Thyroid gland (tissue), 4 donors: ENCODE measurements around the gene AARS2. TPM values are rescaled to one million over a fixed set of nuclear protein-coding genes. Genes with fewer than 3 reads are reported as not detected.

ENCODE experiments used
- DNase-seq, 2 donors: peaks; one replicate each; pipeline ENCODE4 v3.0.0-alpha.2; 2019
- H3K27ac ChIP-seq, 3 donors: fragments of 200-600 bp; sonication (generic); 1 replicate in 2 of 3; 2 replicates in 1 of 3; pipeline ENCODE4 v1.5.1; 2016 to 2019; ENCODE audit warnings: mild to moderate bottlenecking in 1 of 3, moderate library complexity in 1 of 3
- H3K27me3 ChIP-seq: fragments of 200-600 bp; sonication (generic); one replicate; pipeline ENCODE4 v1.5.1; 2019
- H3K36me3 ChIP-seq, 2 donors: fragments of 200-600 bp; sonication (generic); one replicate each; pipeline ENCODE4 v1.5.1; 2016 to 2019
- H3K4me1 ChIP-seq, 2 donors: fragments of 200-600 bp; sonication (generic); one replicate each; pipeline ENCODE4 v1.5.1; 2017 to 2019
- H3K4me3 ChIP-seq, 3 donors: fragments of 200-600 bp; sonication (generic); replicated peaks in 1 of 3; 1 replicate in 2 of 3; 2 replicates in 1 of 3; pipeline ENCODE4 v1.5.1; 2016; ENCODE audit warnings: mild to moderate bottlenecking in 1 of 3
- H3K9me3 ChIP-seq: fragments of 200-600 bp; sonication (generic); one replicate; pipeline ENCODE4 v1.5.1; 2017
- CTCF ChIP-seq, 6 experiments: fragments of 200-600 bp in 3 of 6; fragments of 450-650 bp in 3 of 6; sonication (generic) in 3 of 6; IDR thresholded peaks; one replicate each; pipeline ENCODE4 v1.5.1; 2016 to 2019; ENCODE audit warnings: antibody characterized with exemption in 6 of 6, mild to moderate bottlenecking in 2 of 6, inconsistent platforms in 1 of 6, moderate library complexity in 1 of 6
- POLR2A ChIP-seq, 2 donors: fragments of 450-650 bp; IDR thresholded peaks; one replicate each; pipeline ENCODE4 v1.6.1; 2017; ENCODE audit warnings: antibody characterized with exemption in 2 of 2, mild to moderate bottlenecking in 2 of 2, moderate library complexity in 1 of 2
- WGBS, 2 donors: methylation state at CpG; one replicate each; pipeline ENCODE4 v1.1.5; 2017; 5-methylcytosine and 5-hydroxymethylcytosine counted together
- intact Hi-C: fragments of 100-400 bp; cut with DNase I; formaldehyde crosslinking; loops from one replicate; pipeline ENCODE4 v1.15.1; 2023
- total RNA-seq, 4 donors: library from RNA; depleted of rRNA; stranded (reverse); fragments of >200 nt; gene quantifications; one replicate each; pipeline ENCODE4 v1.2.3, GENCODE V29; 2016

Gene AARS2
- total RNA-seq, 4 donors from 2014 or later, result 9.7 to 18.0 (median 14.2) TPM

GRCh38 chr6:44301782-44302564 lies 11.2 kb downstream of the AARS2 start:
- peaks cover 6% of the 10 kb centered on the region for H3K27me3 ChIP-seq
- intact Hi-C loops, result no loop called here
- H3K9me3 ChIP-seq, result no peaks in the 10 kb centered on the region
- no peak for DNase-seq
- H3K27ac ChIP-seq, result no peak overlapping the region
- WGBS, 2 donors, result 95 to 96% methylated on average over 14 of the region's 14 CpGs
- no peak for TF ChIP-seq POLR2A (IDR thresholded peaks at IDR 0.05)
- no peak for TF ChIP-seq CTCF (IDR thresholded peaks at IDR 0.05)
- H3K4me1 ChIP-seq, result peaks cover 5 to 10% of the 10 kb centered on the region in 2 donors
- H3K36me3 ChIP-seq, result peaks cover 36 to 48% of the 10 kb centered on the region in 2 donors
- no peak overlapping the region for H3K4me3 ChIP-seq

- TF ChIP-seq POLR2A (IDR thresholded peaks at IDR 0.05), result no peak
- no peak for TF ChIP-seq CTCF (IDR thresholded peaks at IDR 0.05)
- peaks cover 36 to 44% of the 10 kb centered on the region in 2 donors for H3K36me3 ChIP-seq
- peaks cover 6% of the 10 kb centered on the region for H3K27me3 ChIP-seq
- H3K9me3 ChIP-seq, result no peaks in the 10 kb centered on the region
- H3K4me3 ChIP-seq, result no peak overlapping the region
- no peak overlapping the region for H3K27ac ChIP-seq
- 80 to 87% methylated on average over 6 to 8 of the region's 8 CpGs for WGBS, 2 donors
- H3K4me1 ChIP-seq, result peaks cover 6 to 12% of the 10 kb centered on the region in 2 donors
- no peak for DNase-seq
- intact Hi-C loops, result no loop called here
These were observed 12.0 kb downstream of the AARS2 start for GRCh38 chr6:44301106-44301505.

GRCh38 chr6:44300292-44300823 lies 12.8 kb downstream of the AARS2 start:
- TF ChIP-seq POLR2A (IDR thresholded peaks at IDR 0.05), result no peak
- TF ChIP-seq CTCF (IDR thresholded peaks at IDR 0.05), result no peak
- intact Hi-C loops, result no loop called here
- 67 to 87% methylated on average over 4 to 7 of the region's 7 CpGs for WGBS, 2 donors
- no peak for DNase-seq
- no peaks in the 10 kb centered on the region for H3K9me3 ChIP-seq
- peaks cover 36 to 37% of the 10 kb centered on the region in 2 donors for H3K36me3 ChIP-seq
- peaks cover 12% of the 10 kb centered on the region for H3K27me3 ChIP-seq
- no peak overlapping the region for H3K27ac ChIP-seq
- no peak overlapping the region for H3K4me3 ChIP-seq
- H3K4me1 ChIP-seq, result peaks cover 6 to 12% of the 10 kb centered on the region in 2 donors

- H3K4me1 ChIP-seq, result peaks cover 6 to 12% of the 10 kb centered on the region in 2 donors
- H3K27ac ChIP-seq, result no peak overlapping the region
- no peaks in the 10 kb centered on the region for H3K9me3 ChIP-seq
- H3K27me3 ChIP-seq, result peaks cover 13% of the 10 kb centered on the region
- TF ChIP-seq CTCF (IDR thresholded peaks at IDR 0.05) (no peak), POLR2A (IDR thresholded peaks at IDR 0.05) (no peak)
- no peak overlapping the region for H3K4me3 ChIP-seq
- no peak for DNase-seq
- intact Hi-C loops, result no loop called here
- peaks cover 23 to 29% of the 10 kb centered on the region in 2 donors for H3K36me3 ChIP-seq
- WGBS, 2 donors, result 83 to 86% methylated on average over 3 of the region's 3 CpGs
These were observed 14.3 kb downstream of the AARS2 start for GRCh38 chr6:44298864-44299263.
